Measurements from ENCODE around the gene SLC27A6. TPM values are rescaled to one million over a fixed set of nuclear protein-coding genes. Genes with fewer than 3 reads are reported as not detected.

SLC27A6 gene
- polyA plus RNA-seq, 1 donor (not counting 4 experiments of a cell fraction or from before 2014, with no cell fraction given), result 0.80 TPM

DNA sequence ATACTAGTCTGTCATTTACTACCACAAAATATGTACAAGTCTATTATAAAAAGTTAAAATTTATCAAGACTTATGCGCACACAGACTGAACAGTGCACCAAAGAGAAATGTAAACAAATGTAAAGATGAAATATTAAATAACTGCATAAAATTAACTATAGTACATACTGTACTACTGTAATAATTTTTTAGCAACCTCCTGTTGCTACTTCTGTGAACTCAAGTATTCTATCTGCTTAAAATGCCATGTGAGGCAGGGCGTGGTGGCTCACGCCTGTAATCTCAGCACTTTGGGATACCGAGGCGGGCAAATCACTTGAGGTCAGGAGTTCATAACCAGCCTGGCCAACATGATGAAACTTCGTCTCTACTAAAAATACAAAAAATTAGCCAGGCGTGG is 115.5 kb downstream of the SLC27A6 start:
- H3K9me1 ChIP-seq (ENCODE audit: control insufficient read depth, extremely low read depth, insufficient read depth, low read length), result no peaks in the 10 kb centered on the region
- no peak overlapping the region for H3K9ac ChIP-seq (ENCODE audit: control insufficient read depth, extremely low read depth, insufficient read depth, low read length)
- H3K79me2 ChIP-seq (ENCODE audit: control insufficient read depth, insufficient read depth, low read length), result no peaks in the 10 kb centered on the region
- no peak overlapping the region for H3K4me3 ChIP-seq (ENCODE audit: control insufficient read depth in 2 of 3, extremely low read depth in 1 of 3, insufficient read depth in 2 of 3, low read depth in 1 of 3, low read length in 3 of 3)
- H2AFZ ChIP-seq (ENCODE audit: control insufficient read depth, low read length), result no peak overlapping the region
- no peaks in the 10 kb centered on the region for H3K27me3 ChIP-seq (ENCODE audit: control insufficient read depth, extremely low read depth, insufficient read depth, low read length)
- no peak overlapping the region for H3K4me2 ChIP-seq (ENCODE audit: control insufficient read depth, extremely low read depth, insufficient read depth, low read depth, low read length)
- H3K36me3 ChIP-seq (ENCODE audit: control insufficient read depth in 2 of 2, extremely low read depth in 1 of 2, insufficient read depth in 2 of 2, low read length in 2 of 2), result no peaks in the 10 kb centered on the region
- no peak for TF ChIP-seq CTCF (optimal IDR thresholded peaks at IDR 0.05 in 1 of 3, IDR thresholded peaks at IDR 0.05 in 1 of 3, conservative IDR thresholded peaks at IDR 0.05 in 1 of 3; ENCODE audit: extremely low read depth in 1 of 3, insufficient read depth in 2 of 3, low read length in 3 of 3)
- no peak for TF ChIP-seq EZH2 (IDR thresholded peaks at IDR 0.05; ENCODE audit: low read length)
- dilution Hi-C loops (cut with MboI; ENCODE audit: extremely low pct_ligation_motif_present, low sequenced_read_pairs), result no loop called here
- H4K20me1 ChIP-seq (ENCODE audit: control insufficient read depth, extremely low read depth, insufficient read depth, low read length), result no peaks in the 10 kb centered on the region
- H3K9me3 ChIP-seq (ENCODE audit: control insufficient read depth, low read depth, low read length), result no peaks in the 10 kb centered on the region
- H3K27ac ChIP-seq (ENCODE audit: control insufficient read depth, insufficient read depth, low read length), result no peak overlapping the region
- FAIRE-seq (no peak), DNase-seq (ENCODE audit: low read depth, low spot score) (no peak)
- no peaks in the 10 kb centered on the region for H3K4me1 ChIP-seq (ENCODE audit: control insufficient read depth, extremely low read depth, insufficient read depth, low read length)

- H3K4me3 ChIP-seq (ENCODE audit: control insufficient read depth in 2 of 3, extremely low read depth in 1 of 3, insufficient read depth in 2 of 3, low read depth in 1 of 3, low read length in 3 of 3), result no peak overlapping the region
- H3K9me1 ChIP-seq (ENCODE audit: control insufficient read depth, extremely low read depth, insufficient read depth, low read length), result no peaks in the 10 kb centered on the region
- TF ChIP-seq EZH2 (IDR thresholded peaks at IDR 0.05; ENCODE audit: low read length) (no peak), CTCF (optimal IDR thresholded peaks at IDR 0.05 in 1 of 3, IDR thresholded peaks at IDR 0.05 in 1 of 3, conservative IDR thresholded peaks at IDR 0.05 in 1 of 3; ENCODE audit: extremely low read depth in 1 of 3, insufficient read depth in 2 of 3, low read length in 3 of 3) (no peak)
- FAIRE-seq (no peak), DNase-seq (ENCODE audit: low read depth, low spot score) (no peak)
- no peak overlapping the region for H2AFZ ChIP-seq (ENCODE audit: control insufficient read depth, low read length)
- H3K4me2 ChIP-seq (ENCODE audit: control insufficient read depth, extremely low read depth, insufficient read depth, low read depth, low read length), result no peak overlapping the region
- dilution Hi-C loops (cut with MboI; ENCODE audit: extremely low pct_ligation_motif_present, low sequenced_read_pairs), result no loop called here
- no peak overlapping the region for H3K27ac ChIP-seq (ENCODE audit: control insufficient read depth, insufficient read depth, low read length)
- no peaks in the 10 kb centered on the region for H3K36me3 ChIP-seq (ENCODE audit: control insufficient read depth in 2 of 2, extremely low read depth in 1 of 2, insufficient read depth in 2 of 2, low read length in 2 of 2)
- no peaks in the 10 kb centered on the region for H3K79me2 ChIP-seq (ENCODE audit: control insufficient read depth, insufficient read depth, low read length)
- no peaks in the 10 kb centered on the region for H3K27me3 ChIP-seq (ENCODE audit: control insufficient read depth, extremely low read depth, insufficient read depth, low read length)
- no peaks in the 10 kb centered on the region for H3K4me1 ChIP-seq (ENCODE audit: control insufficient read depth, extremely low read depth, insufficient read depth, low read length)
- H3K9me3 ChIP-seq (ENCODE audit: control insufficient read depth, low read depth, low read length), result no peaks in the 10 kb centered on the region
- H4K20me1 ChIP-seq (ENCODE audit: control insufficient read depth, extremely low read depth, insufficient read depth, low read length), result no peaks in the 10 kb centered on the region
- no peak overlapping the region for H3K9ac ChIP-seq (ENCODE audit: control insufficient read depth, extremely low read depth, insufficient read depth, low read length)
These were observed 117.2 kb downstream of the SLC27A6 start for GRCh38 chr5:129082225-129083136.

Other genes with a start within 250 kb of the SLC27A6 start
- 16.4 to 26.4 TPM (median 16.8 TPM) in 3 replicates for gene ISOC1, start 129.3 kb downstream of the SLC27A6 start, polyA plus RNA-seq